Measurements from ENCODE around the gene MLLT3. TPM values are rescaled to one million over a fixed set of nuclear protein-coding genes. Genes with fewer than 3 reads are reported as not detected.
A peak's percentile ranks its signal among the peaks of the same experiment; 100 is the strongest.

Gene MLLT3
- total RNA-seq, 6 experiments from 2014 or later: 0.43 to 2.5 (median 1.2) TPM

- H3K9me3 ChIP-seq: no peaks in the 10 kb centered on the region
- no peaks in the 10 kb centered on the region for H3K4me1 ChIP-seq
- no peak overlapping the region for H3K4me3 ChIP-seq
- intact Hi-C loops (cut with DNase I): no loop called here
- TF ChIP-seq POLR2A (IDR thresholded peaks at IDR 0.05) (no peak), CTCF (IDR thresholded peaks at IDR 0.05) (no peak)
- H3K36me3 ChIP-seq: no peaks in the 10 kb centered on the region
- WGBS (ENCODE audit: insufficient coverage, low coverage, low lambda C conversion rate, missing lambda C conversion rate): 56% methylated on average over 4 of the region's 4 CpGs
- no peaks in the 10 kb centered on the region for H3K27me3 ChIP-seq
- no peak for DNase-seq
- ATAC-seq: no peak
- H3K27ac ChIP-seq: no peak overlapping the region
These were observed 12.6 kb upstream of the MLLT3 start for GRCh38 chr9:20634895-20635294.

- no peaks in the 10 kb centered on the region for H3K9me3 ChIP-seq
- intact Hi-C loops (cut with DNase I): no loop called here
- no peak for DNase-seq
- H3K27ac ChIP-seq: no peak overlapping the region
- WGBS (ENCODE audit: insufficient coverage, low coverage, low lambda C conversion rate, missing lambda C conversion rate): 15% methylated on average over 2 of the region's 2 CpGs
- no peaks in the 10 kb centered on the region for H3K27me3 ChIP-seq
- TF ChIP-seq CTCF (IDR thresholded peaks at IDR 0.05) (no peak), POLR2A (IDR thresholded peaks at IDR 0.05) (no peak)
- no peak overlapping the region for H3K4me3 ChIP-seq
- ATAC-seq: no peak
- H3K36me3 ChIP-seq: no peaks in the 10 kb centered on the region
- H3K4me1 ChIP-seq: no peaks in the 10 kb centered on the region
These were observed 10.4 kb upstream of the MLLT3 start for GRCh38 chr9:20632705-20633104.

- H3K36me3 ChIP-seq: no peaks in the 10 kb centered on the region
- 43% methylated on average over 4 of the region's 4 CpGs for WGBS (ENCODE audit: insufficient coverage, low coverage, low lambda C conversion rate, missing lambda C conversion rate)
- no peaks in the 10 kb centered on the region for H3K4me1 ChIP-seq
- no peak overlapping the region for H3K27ac ChIP-seq
- no peaks in the 10 kb centered on the region for H3K9me3 ChIP-seq
- ATAC-seq (no peak), DNase-seq (no peak)
- H3K4me3 ChIP-seq: no peak overlapping the region
- H3K27me3 ChIP-seq: no peaks in the 10 kb centered on the region
- TF ChIP-seq CTCF (IDR thresholded peaks at IDR 0.05) (no peak), POLR2A (IDR thresholded peaks at IDR 0.05) (no peak)
- intact Hi-C loops (cut with DNase I): no loop called here
These were observed 8.1 kb upstream of the MLLT3 start for GRCh38 chr9:20630241-20630943.

- 48% methylated on average over 2 of the region's 2 CpGs for WGBS (ENCODE audit: insufficient coverage, low coverage, low lambda C conversion rate, missing lambda C conversion rate)
- peak overlapping the region in 2 of 3 donors; percentile 79 to 80 for H3K4me3 ChIP-seq
These were observed 2.7 kb upstream of the MLLT3 start for GRCh38 chr9:20625003-20625349.

More at GRCh38 chr9:20625003-20625349, 2.7 kb upstream of the MLLT3 start:
- Histone ChIP-seq H3K9me3 (no peaks in the 10 kb centered on the region), H3K36me3 (no peaks in the 10 kb centered on the region), H3K4me1 (peaks cover 0 to 10% (median 0%) of the 10 kb centered on the region in 4 donors), H3K27me3 (no peaks in the 10 kb centered on the region), H3K27ac (no peak overlapping the region)
- ATAC-seq (no peak), DNase-seq (no peak)
- TF ChIP-seq POLR2A (IDR thresholded peaks at IDR 0.05) (no peak), CTCF (IDR thresholded peaks at IDR 0.05) (no peak)
- intact Hi-C loops (cut with DNase I): loop anchor here in 1 of 2 donors (10.0 kb wide), 1 partner anchor 320 kb away; no protein-coding TSS in a partner anchor

All from right lobe of liver (tissue), 6 donors.